AG10803 (cell line): ENCODE results near the gene LCE1D.

Experiments used
- DNase-seq: peaks from one replicate; pipeline ENCODE4 v3.0.0; 2010; ENCODE audit warnings: low read depth
- H3K4me3 ChIP-seq: 2 replicates; pipeline ENCODE4 v1.5.1; 2011; ENCODE audit warnings: mild to moderate bottlenecking, low read length, control low read depth
- CTCF ChIP-seq: conservative IDR thresholded peaks from 2 replicates; pipeline ENCODE4 v1.5.1; 2011; ENCODE audit warnings: mild to moderate bottlenecking, low read length, control low read depth, inconsistent platforms

The LCE1D gene

GRCh38 chr1:152796421-152796820, at the start of gene LCE1D:
TSS of gene LCE1D (plus strand) at chr1:152796721. CDS start at chr1:152797795, 1,074 bp downstream.
- H3K4me3 ChIP-seq = no peak within 1 kb of the TSS
- no peak for TF ChIP-seq CTCF
- no peak for DNase-seq

- peak; percentile 51 for DNase-seq
- no peak for TF ChIP-seq CTCF
- H3K4me3 ChIP-seq = no peak overlapping the region
Observed at GRCh38 chr1:152747831-152748230, 48.7 kb upstream of the LCE1D start.

- H3K4me3 ChIP-seq = no peak overlapping the region
- TF ChIP-seq CTCF = no peak
- peak; percentile 88 for DNase-seq
Observed at GRCh38 chr1:152752225-152752624, 44.3 kb upstream of the LCE1D start.

GRCh38 chr1:152753586-152753985, 42.9 kb upstream of the LCE1D start:
- no peak for TF ChIP-seq CTCF
- H3K4me3 ChIP-seq = no peak overlapping the region
- no peak for DNase-seq

GRCh38 chr1:152756872-152757271, 39.6 kb upstream of the LCE1D start:
- DNase-seq = no peak
- TF ChIP-seq CTCF = no peak
- no peak overlapping the region for H3K4me3 ChIP-seq

GRCh38 chr1:152757747-152758146, 38.8 kb upstream of the LCE1D start, which contains the start of gene KPRP:
TSS of gene KPRP (plus strand) at chr1:152758025. CDS start at chr1:152759589, 1,564 bp downstream.
- no peak for TF ChIP-seq CTCF
- no peak for DNase-seq
- no peak within 1 kb of the TSS for H3K4me3 ChIP-seq

- no peak for DNase-seq
- no peak for TF ChIP-seq CTCF
- H3K4me3 ChIP-seq = no peak overlapping the region
Observed at GRCh38 chr1:152758636-152759035, 37.9 kb upstream of the LCE1D start.
